ENCODE results near the gene BLM. TPM values are rescaled to one million over a fixed set of nuclear protein-coding genes. Genes with fewer than 3 reads are reported as not detected.
"Not testable (repeated sequence)": the region's sequence is repeated elsewhere in the genome, so short reads cannot be mapped to it uniquely, and the experiment has no call there.

The BLM gene
- total and polyA plus RNA-seq, 4 donors = 2.2 to 8.7 (median 3.8) TPM

GRCh38 chr15:90685591-90686434 lies 31.3 kb upstream of the BLM start:
- TF ChIP-seq, protein P1, sequence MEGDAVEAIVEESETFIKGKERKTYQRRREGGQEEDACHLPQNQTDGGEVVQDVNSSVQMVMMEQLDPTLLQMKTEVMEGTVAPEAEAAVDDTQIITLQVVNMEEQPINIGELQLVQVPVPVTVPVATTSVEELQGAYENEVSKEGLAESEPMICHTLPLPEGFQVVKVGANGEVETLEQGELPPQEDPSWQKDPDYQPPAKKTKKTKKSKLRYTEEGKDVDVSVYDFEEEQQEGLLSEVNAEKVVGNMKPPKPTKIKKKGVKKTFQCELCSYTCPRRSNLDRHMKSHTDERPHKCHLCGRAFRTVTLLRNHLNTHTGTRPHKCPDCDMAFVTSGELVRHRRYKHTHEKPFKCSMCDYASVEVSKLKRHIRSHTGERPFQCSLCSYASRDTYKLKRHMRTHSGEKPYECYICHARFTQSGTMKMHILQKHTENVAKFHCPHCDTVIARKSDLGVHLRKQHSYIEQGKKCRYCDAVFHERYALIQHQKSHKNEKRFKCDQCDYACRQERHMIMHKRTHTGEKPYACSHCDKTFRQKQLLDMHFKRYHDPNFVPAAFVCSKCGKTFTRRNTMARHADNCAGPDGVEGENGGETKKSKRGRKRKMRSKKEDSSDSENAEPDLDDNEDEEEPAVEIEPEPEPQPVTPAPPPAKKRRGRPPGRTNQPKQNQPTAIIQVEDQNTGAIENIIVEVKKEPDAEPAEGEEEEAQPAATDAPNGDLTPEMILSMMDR (IDR thresholded peaks at IDR 0.05; ENCODE audit: control extremely low read depth, extremely low read depth) = no peak
- Histone ChIP-seq H3K27me3 (ENCODE audit: control insufficient read depth in 3 of 3, insufficient read depth in 3 of 3, low read length in 2 of 3) (no peaks in the 10 kb centered on the region), H3K4me3 (no peak overlapping the region), H3K36me3 (ENCODE audit: control insufficient read depth in 4 of 4, insufficient read depth in 4 of 4, low read length in 4 of 4) (no peaks in the 10 kb centered on the region), H3K27ac (ENCODE audit: low read depth in 1 of 2, low read length in 1 of 2) (no peak overlapping the region), H3K9ac (ENCODE audit: insufficient read depth in 1 of 2, low read length in 2 of 2) (no peak overlapping the region), H3K4me1 (ENCODE audit: control insufficient read depth in 5 of 5, insufficient read depth in 5 of 5, low read length in 5 of 5) (peaks cover 0 to 3% (median 0%) of the 10 kb centered on the region in 5 donors), H3K9me3 (ENCODE audit: control insufficient read depth in 4 of 4, insufficient read depth in 3 of 4, low read length in 3 of 4) (peaks cover 0 to 3% (median 0%) of the 10 kb centered on the region in 4 donors)
- no peak for DNase-seq
- ATAC-seq (ENCODE audit: insufficient read depth, low FRiP score) = no peak
- 68 to 72% methylated on average over 11 of the region's 11 CpGs for WGBS, 2 donors

DNA sequence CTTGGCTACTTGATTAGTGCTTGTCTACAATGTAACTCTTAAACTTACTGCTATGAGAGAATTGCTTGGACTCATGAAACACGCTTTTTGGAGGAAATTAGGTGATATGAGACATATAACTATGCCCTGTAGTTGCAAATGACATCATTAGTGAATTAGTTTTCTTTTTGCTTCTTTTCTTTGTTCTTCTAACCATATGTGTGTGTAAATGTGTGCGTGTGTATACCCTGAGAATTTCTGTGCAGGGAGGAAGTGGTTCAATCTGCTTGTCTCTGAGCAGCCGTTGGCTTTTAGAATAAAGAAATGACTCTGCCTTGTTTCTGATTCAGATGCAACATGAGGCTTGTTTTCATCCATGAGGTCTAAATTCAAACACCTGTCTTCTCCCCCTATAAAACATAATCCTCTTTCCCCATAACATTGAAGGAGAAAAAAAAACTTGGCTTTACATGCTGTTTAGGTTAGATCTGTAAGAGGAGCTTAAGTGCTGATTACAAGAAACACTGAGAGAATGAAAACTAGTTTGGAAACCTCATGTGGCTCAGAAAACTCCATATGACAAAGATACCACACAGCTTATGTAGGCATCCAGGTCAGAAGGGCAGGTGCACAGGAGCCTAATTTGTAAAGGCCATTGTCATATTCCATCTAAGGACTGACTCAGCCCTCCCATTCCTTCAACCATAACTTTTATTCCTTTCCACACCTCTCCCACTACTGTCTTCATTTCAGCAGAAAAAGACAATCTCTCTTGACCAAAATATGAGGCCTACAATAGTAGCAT lies 30.5 kb upstream of the BLM start:
- Histone ChIP-seq H3K27ac (ENCODE audit: low read depth in 1 of 2, low read length in 1 of 2) (no peak overlapping the region), H3K36me3 (ENCODE audit: control insufficient read depth in 4 of 4, insufficient read depth in 4 of 4, low read length in 4 of 4) (no peaks in the 10 kb centered on the region), H3K4me1 (ENCODE audit: control insufficient read depth in 5 of 5, insufficient read depth in 5 of 5, low read length in 5 of 5) (peaks cover 0 to 4% (median 0%) of the 10 kb centered on the region in 5 donors), H3K9ac (ENCODE audit: insufficient read depth in 1 of 2, low read length in 2 of 2) (no peak overlapping the region), H3K9me3 (ENCODE audit: control insufficient read depth in 4 of 4, insufficient read depth in 3 of 4, low read length in 3 of 4) (peaks cover 0 to 3% (median 0%) of the 10 kb centered on the region in 4 donors), H3K27me3 (ENCODE audit: control insufficient read depth in 3 of 3, insufficient read depth in 3 of 3, low read length in 2 of 3) (no peaks in the 10 kb centered on the region), H3K4me3 (no peak overlapping the region)
- 35 to 73% methylated on average over 3 of the region's 3 CpGs for WGBS, 2 donors
- TF ChIP-seq, protein P1 (IDR thresholded peaks at IDR 0.05; ENCODE audit: control extremely low read depth, extremely low read depth) = no peak
- DNase-seq (no peak), ATAC-seq (ENCODE audit: insufficient read depth, low FRiP score) (no peak)

- H3K9ac ChIP-seq (ENCODE audit: insufficient read depth in 1 of 2, low read length in 2 of 2); H3K27me3 ChIP-seq (ENCODE audit: control insufficient read depth in 3 of 3, insufficient read depth in 3 of 3, low read length in 2 of 3); DNase-seq; H3K9me3 ChIP-seq (ENCODE audit: control insufficient read depth in 4 of 4, insufficient read depth in 3 of 4, low read length in 3 of 4); H3K27ac ChIP-seq (ENCODE audit: low read depth in 1 of 2, low read length in 1 of 2); H3K4me3 ChIP-seq; H3K36me3 ChIP-seq (ENCODE audit: control insufficient read depth in 4 of 4, insufficient read depth in 4 of 4, low read length in 4 of 4); H3K4me1 ChIP-seq (ENCODE audit: control insufficient read depth in 5 of 5, insufficient read depth in 5 of 5, low read length in 5 of 5); ATAC-seq (ENCODE audit: insufficient read depth, low FRiP score): not testable (repeated sequence)
- WGBS, 2 donors = 80 to 82% methylated on average over 6 of the region's 6 CpGs
Measured at GRCh38 chr15:90689326-90689961, 27.7 kb upstream of the BLM start.

DNA sequence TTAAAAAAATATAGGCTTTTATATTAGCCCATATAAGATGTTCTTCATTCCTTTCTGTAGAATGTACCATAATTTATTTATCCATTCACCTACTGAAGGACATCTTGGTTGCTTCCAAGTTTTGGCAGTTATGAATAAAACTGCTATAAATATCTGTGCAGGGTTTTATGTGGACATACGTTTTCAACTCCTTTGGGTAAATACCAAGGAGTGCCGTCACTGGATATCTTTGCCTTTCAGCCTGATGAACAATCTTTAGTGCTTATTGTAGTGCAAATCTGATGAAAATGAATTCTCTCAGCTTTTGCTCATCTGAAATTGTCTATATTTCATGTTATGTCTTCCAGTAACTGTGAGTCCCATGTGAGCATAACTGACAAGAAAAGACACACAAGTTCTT lies 26.6 kb upstream of the BLM start:
- WGBS, 2 donors = 66 to 77% methylated on average over 2 of the region's 2 CpGs
- Histone ChIP-seq H3K4me3 (no peak overlapping the region), H3K27ac (ENCODE audit: low read depth in 1 of 2, low read length in 1 of 2) (no peak overlapping the region), H3K9me3 (ENCODE audit: control insufficient read depth in 4 of 4, insufficient read depth in 3 of 4, low read length in 3 of 4) (peaks cover 0 to 3% (median 0%) of the 10 kb centered on the region in 4 donors), H3K9ac (ENCODE audit: insufficient read depth in 1 of 2, low read length in 2 of 2) (no peak overlapping the region), H3K27me3 (ENCODE audit: control insufficient read depth in 3 of 3, insufficient read depth in 3 of 3, low read length in 2 of 3) (no peaks in the 10 kb centered on the region), H3K4me1 (ENCODE audit: control insufficient read depth in 5 of 5, insufficient read depth in 5 of 5, low read length in 5 of 5) (peaks cover 0 to 4% (median 0%) of the 10 kb centered on the region in 5 donors), H3K36me3 (ENCODE audit: control insufficient read depth in 4 of 4, insufficient read depth in 4 of 4, low read length in 4 of 4) (no peaks in the 10 kb centered on the region)
- DNase-seq (no peak), ATAC-seq (ENCODE audit: insufficient read depth, low FRiP score) (no peak)
- TF ChIP-seq, protein P1 (IDR thresholded peaks at IDR 0.05; ENCODE audit: control extremely low read depth, extremely low read depth) = no peak

All from lung (tissue), 12 donors.